HG03460 (cell line): Measurements from ENCODE around the gene ADGRL3.

ENCODE experiments used
- ATAC-seq: cut with Tn5 transposase; IDR thresholded peaks from one replicate; pipeline ENCODE4 v1.9.1; 2021; ENCODE audit not compliant: unreplicated experiment

The ADGRL3 gene

DNA sequence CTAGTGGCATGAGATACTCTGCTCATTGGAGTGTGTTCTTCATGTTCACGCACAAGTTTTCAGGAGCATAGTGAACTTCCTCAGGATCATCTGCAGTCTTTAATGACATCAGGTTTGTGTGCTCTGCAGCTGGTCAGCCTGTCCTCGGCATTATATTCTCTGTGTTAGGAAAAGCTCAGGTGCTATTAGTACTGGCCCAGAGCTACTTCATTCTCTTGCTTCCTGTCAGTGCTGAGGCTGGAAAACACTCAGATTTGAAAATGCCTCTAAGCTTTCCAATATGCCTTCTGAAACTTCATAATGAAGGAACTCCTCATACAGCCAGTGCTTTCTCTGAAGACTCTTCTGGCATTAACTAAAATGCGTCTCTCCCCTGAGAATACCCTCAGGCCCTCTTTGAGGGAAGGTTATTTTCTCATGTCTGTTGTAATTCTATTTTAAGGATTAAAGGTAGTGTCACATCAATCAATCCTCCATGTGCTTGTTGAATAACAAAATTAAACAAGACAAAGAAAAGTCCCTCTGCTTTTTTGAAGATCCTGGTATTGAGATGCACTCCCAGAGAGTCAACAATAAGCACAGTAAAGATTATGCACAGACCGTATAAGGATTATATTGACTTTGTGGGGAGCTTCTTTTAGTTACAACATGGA is 666.4 kb downstream of the ADGRL3 start:
- ATAC-seq = no peak

- no peak for ATAC-seq
These were observed 672.9 kb downstream of the ADGRL3 start for GRCh38 chr4:61872983-61873382.

- ATAC-seq = no peak
These were observed 677.1 kb downstream of the ADGRL3 start for GRCh38 chr4:61877266-61877665.

GRCh38 chr4:61877893-61878292 is 677.8 kb downstream of the ADGRL3 start:
- ATAC-seq = no peak

DNA sequence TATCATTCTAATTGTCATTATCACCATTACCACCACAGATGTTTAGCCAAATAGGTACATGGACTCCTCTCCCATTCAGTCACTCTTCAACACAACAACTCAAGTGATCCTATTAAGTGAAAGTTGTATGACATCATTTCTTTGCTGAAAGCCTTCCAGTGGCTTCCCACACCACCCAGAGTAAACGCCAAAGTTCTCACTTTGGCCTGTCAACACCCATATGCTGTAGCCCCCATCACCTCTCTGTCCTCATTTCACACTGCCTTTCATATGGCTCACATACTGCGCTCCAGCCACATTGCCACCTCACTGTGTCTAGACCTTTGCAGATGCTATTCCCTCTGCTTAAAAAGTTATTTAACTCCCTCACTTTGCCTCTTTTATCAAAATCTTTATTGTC is 682.3 kb downstream of the ADGRL3 start:
- no peak for ATAC-seq

- no peak for ATAC-seq
These were observed 686.0 kb downstream of the ADGRL3 start for GRCh38 chr4:61886131-61886530.

GRCh38 chr4:61889117-61889516 is 689.0 kb downstream of the ADGRL3 start:
- no peak for ATAC-seq

DNA sequence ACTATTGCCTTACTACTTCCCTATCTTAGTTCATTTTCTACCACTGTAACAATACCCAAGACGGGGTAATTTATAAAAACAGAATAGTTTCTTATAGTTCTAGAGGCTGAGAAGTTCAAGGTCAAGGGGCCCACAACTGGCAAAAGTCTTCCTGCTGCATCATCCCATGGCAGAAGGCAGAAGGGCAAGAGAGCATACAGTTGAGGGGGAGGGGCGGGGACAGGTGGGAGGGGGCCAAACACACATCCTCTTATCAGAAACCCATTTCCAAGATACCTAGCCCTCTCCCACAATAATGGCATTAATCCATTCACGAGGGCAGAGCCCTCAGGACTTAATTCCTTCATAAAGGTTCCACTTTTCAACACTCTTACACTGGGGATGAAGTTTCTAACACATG is 690.2 kb downstream of the ADGRL3 start:
- no peak for ATAC-seq

GRCh38 chr4:61891953-61892352 is 691.8 kb downstream of the ADGRL3 start:
- ATAC-seq = no peak

DNA sequence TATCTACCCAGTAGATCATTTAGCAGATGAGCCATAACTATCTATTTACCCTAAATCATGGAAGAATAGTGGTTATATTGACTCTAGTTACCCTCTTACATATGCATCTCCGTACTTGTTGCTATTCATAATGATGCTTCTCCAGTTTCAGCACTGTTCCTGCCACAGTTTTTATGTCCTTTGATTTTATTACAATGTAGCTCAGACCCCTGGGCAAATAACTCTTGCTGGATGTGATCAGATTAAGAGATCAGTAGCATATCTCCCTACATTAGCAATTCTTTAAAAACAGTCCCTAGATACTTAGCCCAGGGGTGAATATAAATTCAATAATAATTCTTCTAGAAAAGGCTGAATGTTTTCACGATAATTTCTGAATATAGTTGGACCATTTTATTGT is 696.5 kb downstream of the ADGRL3 start:
- ATAC-seq = no peak

- ATAC-seq = no peak
These were observed 708.9 kb downstream of the ADGRL3 start for GRCh38 chr4:61909031-61909430.

GRCh38 chr4:61911313-61911756 is 711.2 kb downstream of the ADGRL3 start:
- ATAC-seq = no peak

- no peak for ATAC-seq
These were observed 713.5 kb downstream of the ADGRL3 start for GRCh38 chr4:61913619-61914018.

DNA sequence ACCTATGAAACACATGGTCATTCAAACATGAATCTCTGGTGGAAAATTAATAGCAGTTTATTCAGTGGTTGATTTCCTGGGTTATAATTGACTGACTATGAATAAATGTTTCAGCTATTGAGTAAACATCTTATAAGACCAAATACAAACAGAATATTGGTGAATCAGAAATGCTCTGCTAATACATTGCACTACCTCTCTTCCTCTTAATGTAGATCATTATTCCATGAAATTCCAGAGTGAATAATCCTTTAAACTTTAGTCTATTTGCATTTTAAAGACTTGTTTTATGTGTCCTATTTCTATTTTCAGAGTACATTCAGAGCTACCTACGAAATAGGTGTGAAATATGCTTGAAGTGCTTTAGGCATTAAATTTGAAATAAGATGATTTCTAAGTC is 715.4 kb downstream of the ADGRL3 start:
- no peak for ATAC-seq

- no peak for ATAC-seq
These were observed 718.4 kb downstream of the ADGRL3 start for GRCh38 chr4:61918507-61918906.

DNA sequence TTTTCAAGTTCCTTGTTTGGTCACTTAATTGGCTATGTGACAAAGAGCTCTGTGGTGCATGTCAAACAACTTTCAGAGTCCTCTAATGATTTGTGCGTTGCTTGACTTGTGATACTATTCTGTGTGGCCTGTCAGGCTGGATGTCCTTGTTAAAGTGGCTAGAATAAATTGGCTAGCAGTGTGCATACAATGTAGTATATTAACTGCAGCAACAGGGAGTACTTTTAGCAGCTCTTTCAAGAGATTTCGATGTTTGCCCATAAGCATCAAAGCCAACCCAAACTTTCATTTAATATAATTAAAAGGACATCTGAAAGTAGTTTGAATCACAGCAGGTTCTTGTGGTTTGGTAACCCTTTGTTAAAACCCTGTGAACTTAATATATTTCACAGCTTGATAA is 718.9 kb downstream of the ADGRL3 start:
- ATAC-seq = no peak

DNA sequence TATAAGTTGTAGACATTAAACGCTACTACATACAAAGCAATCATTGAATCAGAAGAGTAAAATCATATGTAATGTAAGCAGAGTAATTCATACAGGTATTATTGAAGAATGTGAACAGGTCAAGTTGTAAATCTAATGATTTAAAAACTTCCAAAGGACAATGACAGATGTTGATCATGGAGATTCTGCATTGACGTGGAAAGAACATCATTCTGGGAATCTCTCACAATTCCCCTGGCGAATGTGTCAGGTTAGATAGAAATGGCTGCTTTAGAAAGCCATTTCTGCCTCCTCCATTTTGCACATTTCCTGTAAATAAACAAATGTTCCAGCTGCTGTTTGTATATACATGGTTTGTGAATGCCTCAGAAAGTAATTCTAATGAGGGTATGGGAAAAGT is 719.4 kb downstream of the ADGRL3 start:
- ATAC-seq = no peak

DNA sequence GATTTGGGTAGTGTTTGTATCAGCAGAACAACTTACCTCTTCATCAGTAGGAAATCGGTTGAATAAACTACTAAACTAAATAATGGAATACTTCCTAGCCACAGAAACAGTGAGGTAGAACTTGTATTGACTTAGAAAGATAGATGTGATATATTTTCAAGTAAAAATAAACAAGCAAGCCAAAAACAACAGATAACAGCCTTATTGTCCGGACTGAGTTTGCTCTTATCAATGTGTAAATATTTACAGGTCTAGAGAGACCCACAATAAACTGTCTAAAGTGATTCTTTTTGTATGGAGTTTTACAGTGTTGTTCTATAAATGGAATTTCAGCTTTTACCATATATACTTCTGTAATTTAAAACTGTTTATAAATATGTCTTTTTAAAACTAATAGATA is 721.8 kb downstream of the ADGRL3 start:
- no peak for ATAC-seq

- ATAC-seq = no peak
These were observed 722.6 kb downstream of the ADGRL3 start for GRCh38 chr4:61922766-61923165.

DNA sequence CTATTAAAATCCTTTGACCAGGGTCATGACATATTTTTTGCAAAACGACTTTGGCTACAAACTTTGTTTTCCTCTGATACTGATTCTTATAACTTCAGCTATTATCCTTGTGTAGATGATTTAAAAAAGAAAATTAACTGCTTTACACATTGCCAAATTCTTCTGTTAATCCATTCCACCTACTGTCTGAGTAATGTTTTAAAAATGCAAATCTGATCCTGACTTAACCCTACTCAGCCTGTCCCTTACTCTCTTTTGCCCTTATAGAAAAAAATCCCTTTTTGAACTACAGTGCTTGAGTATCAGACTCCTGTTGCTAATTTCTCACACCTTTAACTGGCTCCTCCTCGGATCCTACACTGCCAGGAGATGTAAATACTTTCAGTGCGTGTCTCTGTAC is 723.1 kb downstream of the ADGRL3 start:
- no peak for ATAC-seq

- ATAC-seq = no peak
These were observed 724.0 kb downstream of the ADGRL3 start for GRCh38 chr4:61924131-61924530.

DNA sequence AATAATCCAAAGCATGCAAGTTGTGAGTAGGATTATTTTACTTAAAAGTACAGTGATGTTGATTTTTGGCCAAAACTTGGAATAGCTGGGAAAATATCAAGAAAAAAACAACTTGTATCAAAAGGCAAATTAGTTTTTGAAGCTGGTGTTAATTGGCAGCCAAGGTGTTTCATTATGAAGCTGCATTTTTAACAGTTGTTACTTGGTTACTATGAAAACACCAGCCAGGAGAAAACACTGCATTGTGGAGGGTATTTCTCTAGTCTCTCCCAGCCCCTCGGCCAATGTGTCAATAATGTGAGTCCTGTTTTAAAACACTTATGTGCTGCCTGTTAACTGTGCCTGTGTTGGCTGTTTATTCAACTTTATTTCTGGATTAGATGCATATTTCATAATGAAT is 733.4 kb downstream of the ADGRL3 start:
- ATAC-seq = no peak

GRCh38 chr4:61934198-61934597 is 734.1 kb downstream of the ADGRL3 start:
- ATAC-seq = no peak
